Measurements from ENCODE around the gene ACTR6.
"Not testable (repeated sequence)": the region's sequence is repeated elsewhere in the genome, so short reads cannot be mapped to it uniquely, and the experiment has no call there.

ACTR6 gene

GRCh38 chr12:100184549-100185145 lies 16.0 kb upstream of the ACTR6 start:
- in situ Hi-C loops (cut with MboI; ENCODE audit: low sequenced_read_pairs) = no loop called here

- in situ Hi-C loops (cut with MboI; ENCODE audit: low sequenced_read_pairs) = no loop called here
These were observed 15.2 kb upstream of the ACTR6 start for GRCh38 chr12:100185361-100185894.

- in situ Hi-C loops (cut with MboI; ENCODE audit: low sequenced_read_pairs) = no loop called here
These were observed 14.5 kb upstream of the ACTR6 start for GRCh38 chr12:100186071-100186470.

- in situ Hi-C loops (cut with MboI; ENCODE audit: low sequenced_read_pairs) = no loop called here
These were observed 13.5 kb upstream of the ACTR6 start for GRCh38 chr12:100187068-100187467.

- in situ Hi-C loops (cut with MboI; ENCODE audit: low sequenced_read_pairs) = no loop called here
These were observed 12.6 kb upstream of the ACTR6 start for GRCh38 chr12:100187857-100188519.

- in situ Hi-C loops (cut with MboI; ENCODE audit: low sequenced_read_pairs) = not testable (repeated sequence)
These were observed 11.6 kb upstream of the ACTR6 start for GRCh38 chr12:100188888-100189635.

- in situ Hi-C loops (cut with MboI; ENCODE audit: low sequenced_read_pairs) = no loop called here
These were observed 10.8 kb upstream of the ACTR6 start for GRCh38 chr12:100189636-100190394.

GRCh38 chr12:100193085-100193484 lies 7.5 kb upstream of the ACTR6 start:
- in situ Hi-C loops (cut with MboI; ENCODE audit: low sequenced_read_pairs) = no loop called here

GRCh38 chr12:100197486-100197885 lies 3.1 kb upstream of the ACTR6 start:
- in situ Hi-C loops (cut with MboI; ENCODE audit: low sequenced_read_pairs) = no loop called here

GRCh38 chr12:100199023-100199346 lies 1.6 kb upstream of the ACTR6 start:
- in situ Hi-C loops (cut with MboI; ENCODE audit: low sequenced_read_pairs) = no loop called here

GRCh38 chr12:100199347-100200149 lies 1.1 kb upstream of the ACTR6 start:
- in situ Hi-C loops (cut with MboI; ENCODE audit: low sequenced_read_pairs) = no loop called here

GRCh38 chr12:100201604-100202423 lies 1.2 kb downstream of the ACTR6 start:
- in situ Hi-C loops (cut with MboI; ENCODE audit: low sequenced_read_pairs) = no loop called here

- in situ Hi-C loops (cut with MboI; ENCODE audit: low sequenced_read_pairs) = no loop called here
These were observed 6.7 kb downstream of the ACTR6 start for GRCh38 chr12:100207311-100207710.

- in situ Hi-C loops (cut with MboI; ENCODE audit: low sequenced_read_pairs) = no loop called here
These were observed 8.2 kb downstream of the ACTR6 start for GRCh38 chr12:100208834-100209233.

- in situ Hi-C loops (cut with MboI; ENCODE audit: low sequenced_read_pairs) = no loop called here
These were observed 11.1 kb downstream of the ACTR6 start for GRCh38 chr12:100211698-100212097.

GRCh38 chr12:100213016-100213891 lies 12.6 kb downstream of the ACTR6 start:
- in situ Hi-C loops (cut with MboI; ENCODE audit: low sequenced_read_pairs) = no loop called here

GRCh38 chr12:100214518-100214917 lies 13.9 kb downstream of the ACTR6 start:
- in situ Hi-C loops (cut with MboI; ENCODE audit: low sequenced_read_pairs) = no loop called here

GRCh38 chr12:100215209-100215608 lies 14.6 kb downstream of the ACTR6 start:
- in situ Hi-C loops (cut with MboI; ENCODE audit: low sequenced_read_pairs) = no loop called here

GRCh38 chr12:100216337-100216736 lies 15.7 kb downstream of the ACTR6 start:
- in situ Hi-C loops (cut with MboI; ENCODE audit: low sequenced_read_pairs) = no loop called here

All from hTERT RPE-1 (cell line).